HG02759 (cell line): Measurements from ENCODE around the gene PCNX2.

Source experiments
- ATAC-seq: cut with Tn5 transposase; IDR thresholded peaks from one replicate; pipeline ENCODE4 v1.9.1; 2021; ENCODE audit warnings: mild to moderate bottlenecking, moderate library complexity; ENCODE audit not compliant: unreplicated experiment

The PCNX2 gene

GRCh38 chr1:233295237-233295974, at the start of gene PCNX2:
PCNX2 (minus strand) TSS chr1:233295725; CDS start chr1:233295478, 247 bp downstream.
- peak; percentile 97 for ATAC-seq

- ATAC-seq = no peak
These were observed 47.7 kb upstream of the PCNX2 start for GRCh38 chr1:233343262-233343661.

- ATAC-seq = no peak
These were observed 46.6 kb upstream of the PCNX2 start for GRCh38 chr1:233342086-233342485.

- no peak for ATAC-seq
These were observed 45.5 kb upstream of the PCNX2 start for GRCh38 chr1:233340966-233341516.

- no peak for ATAC-seq
These were observed 44.6 kb upstream of the PCNX2 start for GRCh38 chr1:233340031-233340555.

GRCh38 chr1:233338102-233338501, 42.6 kb upstream of the PCNX2 start:
- ATAC-seq = no peak

GRCh38 chr1:233337505-233337904, 42.0 kb upstream of the PCNX2 start:
- ATAC-seq = no peak

- ATAC-seq = no peak
These were observed 41.3 kb upstream of the PCNX2 start for GRCh38 chr1:233336554-233337456.

GRCh38 chr1:233334092-233334491, 38.6 kb upstream of the PCNX2 start:
- no peak for ATAC-seq

GRCh38 chr1:233333086-233333485, 37.6 kb upstream of the PCNX2 start:
- no peak for ATAC-seq

- ATAC-seq = no peak
These were observed 36.4 kb upstream of the PCNX2 start for GRCh38 chr1:233331676-233332519.

GRCh38 chr1:233328142-233328921, 32.8 kb upstream of the PCNX2 start:
- peak; percentile 21 for ATAC-seq

GRCh38 chr1:233327651-233328141, 32.2 kb upstream of the PCNX2 start, which contains the start of gene MAP3K21:
MAP3K21 (plus strand) TSS chr1:233327724; CDS start chr1:233328029, 305 bp downstream.
- ATAC-seq = peak; percentile 58

- peak; percentile 93 for ATAC-seq
These were observed 31.5 kb upstream of the PCNX2 start for GRCh38 chr1:233326811-233327650.

GRCh38 chr1:233326319-233326718, 30.8 kb upstream of the PCNX2 start:
- no peak for ATAC-seq

- no peak for ATAC-seq
These were observed 28.2 kb upstream of the PCNX2 start for GRCh38 chr1:233323718-233324117.

- no peak for ATAC-seq
These were observed 24.5 kb upstream of the PCNX2 start for GRCh38 chr1:233320023-233320422.

GRCh38 chr1:233319272-233319671, 23.7 kb upstream of the PCNX2 start:
- ATAC-seq = no peak
